ENCODE data around the gene SF3B5.

Gene SF3B5

GRCh38 chr6:144062786-144063185, 32.6 kb downstream of the SF3B5 start:
- Histone ChIP-seq H3K79me2 (ENCODE audit: control insufficient read depth, insufficient read depth, low read length) (no peaks in the 10 kb centered on the region), H3K56ac (ENCODE audit: low read length) (no peak overlapping the region), H2BK15ac (replicated peaks; ENCODE audit: low read depth) (no peak overlapping the region), H2AK5ac (ENCODE audit: low read length) (no peak overlapping the region), H3K4me2 (ENCODE audit: low read length) (no peak overlapping the region), H3K9ac (ENCODE audit: low read length) (no peak overlapping the region), H3K4me1 (ENCODE audit: control insufficient read depth, low read depth, low read length) (no peaks in the 10 kb centered on the region), H3K18ac (ENCODE audit: low read length) (no peak overlapping the region), H2BK120ac (ENCODE audit: low read depth, low read length) (no peak overlapping the region), H3K4me3 (ENCODE audit: low read length) (no peak overlapping the region), H3K27me3 (ENCODE audit: insufficient read depth, low read length, poor library complexity) (peaks cover 28% of the 10 kb centered on the region), H3K36me3 (ENCODE audit: control insufficient read depth, insufficient read depth, low read length) (no peaks in the 10 kb centered on the region), H3K4ac (ENCODE audit: low read depth, low read length) (no peak overlapping the region), H3K27ac (ENCODE audit: low read depth, low read length) (no peak overlapping the region), H4K5ac (ENCODE audit: low read length) (no peak overlapping the region), H3K23ac (ENCODE audit: low read length) (no peak overlapping the region), H4K8ac (ENCODE audit: low read depth, low read length) (no peak overlapping the region), H2BK5ac (ENCODE audit: low read length) (no peak overlapping the region), H3K79me1 (ENCODE audit: low read length) (no peaks in the 10 kb centered on the region)
- WGBS (ENCODE audit: extremely low coverage, insufficient coverage, low lambda C conversion rate) = no CpG with 5 or more reads among the region's 5 CpGs
- no peak for DNase-seq

- Histone ChIP-seq H3K23ac (ENCODE audit: low read length) (no peak overlapping the region), H3K36me3 (ENCODE audit: control insufficient read depth, insufficient read depth, low read length) (no peaks in the 10 kb centered on the region), H3K56ac (ENCODE audit: low read length) (no peak overlapping the region), H3K27ac (ENCODE audit: low read depth, low read length) (no peak overlapping the region), H3K79me1 (ENCODE audit: low read length) (no peaks in the 10 kb centered on the region), H4K8ac (ENCODE audit: low read depth, low read length) (no peak overlapping the region), H2BK15ac (replicated peaks; ENCODE audit: low read depth) (no peak overlapping the region), H3K4me1 (ENCODE audit: control insufficient read depth, low read depth, low read length) (no peaks in the 10 kb centered on the region), H2BK5ac (ENCODE audit: low read length) (no peak overlapping the region), H4K5ac (ENCODE audit: low read length) (no peak overlapping the region), H3K4me2 (ENCODE audit: low read length) (no peak overlapping the region), H3K18ac (ENCODE audit: low read length) (no peak overlapping the region), H2BK120ac (ENCODE audit: low read depth, low read length) (no peak overlapping the region), H3K4me3 (ENCODE audit: low read length) (no peak overlapping the region), H2AK5ac (ENCODE audit: low read length) (no peak overlapping the region), H3K27me3 (ENCODE audit: insufficient read depth, low read length, poor library complexity) (peaks cover 13% of the 10 kb centered on the region), H3K4ac (ENCODE audit: low read depth, low read length) (no peak overlapping the region), H3K9ac (ENCODE audit: low read length) (no peak overlapping the region), H3K79me2 (ENCODE audit: control insufficient read depth, insufficient read depth, low read length) (no peaks in the 10 kb centered on the region)
- no CpG with 5 or more reads among the region's 1 CpG for WGBS (ENCODE audit: extremely low coverage, insufficient coverage, low lambda C conversion rate)
- no peak for DNase-seq
Observed at GRCh38 chr6:144059139-144059538, 36.2 kb downstream of the SF3B5 start.

DNA sequence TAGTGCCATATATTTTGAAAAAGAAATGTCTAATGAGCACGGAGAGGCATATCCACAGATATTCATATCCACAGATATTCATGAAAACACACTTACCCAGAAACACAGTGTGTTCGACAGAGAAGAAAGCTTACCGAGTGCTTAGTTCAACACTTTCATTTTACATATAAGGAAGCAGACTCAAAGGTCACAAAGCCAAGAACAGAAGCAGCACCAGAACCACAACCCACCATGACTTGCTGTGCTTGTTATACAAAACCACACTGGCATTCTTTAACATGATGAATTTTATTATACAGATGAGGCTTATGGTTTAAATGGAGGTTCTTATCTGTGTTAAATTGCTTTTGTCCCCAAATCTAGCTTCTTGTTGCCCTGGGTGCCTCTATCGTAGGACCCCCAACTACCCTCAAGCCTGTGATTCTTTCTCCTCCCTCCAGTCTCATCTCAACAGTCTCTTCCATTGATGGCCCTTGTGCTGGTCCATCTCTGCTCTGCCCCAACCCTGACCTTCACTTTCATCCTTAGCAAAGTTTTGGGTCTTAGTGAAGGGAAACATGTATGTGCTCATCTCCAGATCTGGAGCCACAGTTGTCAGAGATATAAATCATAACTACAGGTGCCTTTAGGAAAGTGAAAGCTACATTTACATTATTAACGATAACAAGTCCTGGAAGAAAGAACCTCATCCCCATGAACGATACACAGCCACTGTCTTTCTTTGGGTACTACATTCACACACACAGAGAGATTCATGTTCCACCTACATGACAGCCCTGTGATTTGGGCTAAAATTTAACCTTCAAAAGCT, 40.0 kb downstream of the SF3B5 start:
- no peak overlapping the region for H3K4ac ChIP-seq (ENCODE audit: low read depth, low read length)
- H3K79me1 ChIP-seq (ENCODE audit: low read length) = no peaks in the 10 kb centered on the region
- H2BK120ac ChIP-seq (ENCODE audit: low read depth, low read length) = no peak overlapping the region
- no peak overlapping the region for H3K9ac ChIP-seq (ENCODE audit: low read length)
- no peaks in the 10 kb centered on the region for H3K4me1 ChIP-seq (ENCODE audit: control insufficient read depth, low read depth, low read length)
- no peak overlapping the region for H3K56ac ChIP-seq (ENCODE audit: low read length)
- no peak overlapping the region for H3K27ac ChIP-seq (ENCODE audit: low read depth, low read length)
- H4K8ac ChIP-seq (ENCODE audit: low read depth, low read length) = no peak overlapping the region
- no peak overlapping the region for H2BK15ac ChIP-seq (replicated peaks; ENCODE audit: low read depth)
- H3K79me2 ChIP-seq (ENCODE audit: control insufficient read depth, insufficient read depth, low read length) = no peaks in the 10 kb centered on the region
- no peak overlapping the region for H3K4me3 ChIP-seq (ENCODE audit: low read length)
- no peak overlapping the region for H2BK5ac ChIP-seq (ENCODE audit: low read length)
- DNase-seq = no peak
- no peaks in the 10 kb centered on the region for H3K36me3 ChIP-seq (ENCODE audit: control insufficient read depth, insufficient read depth, low read length)
- no peak overlapping the region for H3K18ac ChIP-seq (ENCODE audit: low read length)
- no peak overlapping the region for H2AK5ac ChIP-seq (ENCODE audit: low read length)
- H3K4me2 ChIP-seq (ENCODE audit: low read length) = no peak overlapping the region
- WGBS (ENCODE audit: extremely low coverage, insufficient coverage, low lambda C conversion rate) = no CpG with 5 or more reads among the region's 6 CpGs
- H3K27me3 ChIP-seq (ENCODE audit: insufficient read depth, low read length, poor library complexity) = no peaks in the 10 kb centered on the region
- H3K23ac ChIP-seq (ENCODE audit: low read length) = no peak overlapping the region
- H4K5ac ChIP-seq (ENCODE audit: low read length) = no peak overlapping the region

GRCh38 chr6:144053601-144054000, 41.8 kb downstream of the SF3B5 start:
- Histone ChIP-seq H3K27ac (ENCODE audit: low read depth, low read length) (no peak overlapping the region), H3K36me3 (ENCODE audit: control insufficient read depth, insufficient read depth, low read length) (no peaks in the 10 kb centered on the region), H3K27me3 (ENCODE audit: insufficient read depth, low read length, poor library complexity) (no peaks in the 10 kb centered on the region), H3K4ac (ENCODE audit: low read depth, low read length) (no peak overlapping the region), H2BK120ac (ENCODE audit: low read depth, low read length) (no peak overlapping the region), H4K8ac (ENCODE audit: low read depth, low read length) (no peak overlapping the region), H3K4me1 (ENCODE audit: control insufficient read depth, low read depth, low read length) (no peaks in the 10 kb centered on the region), H3K23ac (ENCODE audit: low read length) (no peak overlapping the region), H3K79me1 (ENCODE audit: low read length) (no peaks in the 10 kb centered on the region), H4K5ac (ENCODE audit: low read length) (no peak overlapping the region), H3K18ac (ENCODE audit: low read length) (no peak overlapping the region), H3K9ac (ENCODE audit: low read length) (no peak overlapping the region), H3K79me2 (ENCODE audit: control insufficient read depth, insufficient read depth, low read length) (no peaks in the 10 kb centered on the region), H3K4me3 (ENCODE audit: low read length) (no peak overlapping the region), H3K4me2 (ENCODE audit: low read length) (no peak overlapping the region), H2BK5ac (ENCODE audit: low read length) (no peak overlapping the region), H2BK15ac (replicated peaks; ENCODE audit: low read depth) (no peak overlapping the region), H3K56ac (ENCODE audit: low read length) (no peak overlapping the region), H2AK5ac (ENCODE audit: low read length) (no peak overlapping the region)
- WGBS (ENCODE audit: extremely low coverage, insufficient coverage, low lambda C conversion rate) = no CpG with 5 or more reads among the region's 3 CpGs
- DNase-seq = no peak

- Histone ChIP-seq H2BK5ac (ENCODE audit: low read length) (no peak overlapping the region), H4K5ac (ENCODE audit: low read length) (no peak overlapping the region), H3K27me3 (ENCODE audit: insufficient read depth, low read length, poor library complexity) (no peaks in the 10 kb centered on the region), H3K56ac (ENCODE audit: low read length) (no peak overlapping the region), H3K4me3 (ENCODE audit: low read length) (no peak overlapping the region), H3K4me1 (ENCODE audit: control insufficient read depth, low read depth, low read length) (no peaks in the 10 kb centered on the region), H3K36me3 (ENCODE audit: control insufficient read depth, insufficient read depth, low read length) (no peaks in the 10 kb centered on the region), H3K4me2 (ENCODE audit: low read length) (no peak overlapping the region), H2BK15ac (replicated peaks; ENCODE audit: low read depth) (no peak overlapping the region), H3K27ac (ENCODE audit: low read depth, low read length) (no peak overlapping the region), H3K23ac (ENCODE audit: low read length) (no peak overlapping the region), H3K79me1 (ENCODE audit: low read length) (no peaks in the 10 kb centered on the region), H2AK5ac (ENCODE audit: low read length) (no peak overlapping the region), H4K8ac (ENCODE audit: low read depth, low read length) (no peak overlapping the region), H3K4ac (ENCODE audit: low read depth, low read length) (no peak overlapping the region), H3K79me2 (ENCODE audit: control insufficient read depth, insufficient read depth, low read length) (no peaks in the 10 kb centered on the region), H2BK120ac (ENCODE audit: low read depth, low read length) (no peak overlapping the region), H3K18ac (ENCODE audit: low read length) (no peak overlapping the region), H3K9ac (ENCODE audit: low read length) (no peak overlapping the region)
- no peak for DNase-seq
Observed at GRCh38 chr6:144052488-144052887, 42.9 kb downstream of the SF3B5 start.

- Histone ChIP-seq H3K18ac (ENCODE audit: low read length) (no peak overlapping the region), H3K36me3 (ENCODE audit: control insufficient read depth, insufficient read depth, low read length) (no peaks in the 10 kb centered on the region), H4K8ac (ENCODE audit: low read depth, low read length) (no peak overlapping the region), H3K9ac (ENCODE audit: low read length) (no peak overlapping the region), H3K79me1 (ENCODE audit: low read length) (no peaks in the 10 kb centered on the region), H2AK5ac (ENCODE audit: low read length) (no peak overlapping the region), H2BK15ac (replicated peaks; ENCODE audit: low read depth) (no peak overlapping the region), H3K79me2 (ENCODE audit: control insufficient read depth, insufficient read depth, low read length) (no peaks in the 10 kb centered on the region), H3K4me2 (ENCODE audit: low read length) (no peak overlapping the region), H3K27ac (ENCODE audit: low read depth, low read length) (no peak overlapping the region), H3K27me3 (ENCODE audit: insufficient read depth, low read length, poor library complexity) (no peaks in the 10 kb centered on the region), H3K4me1 (ENCODE audit: control insufficient read depth, low read depth, low read length) (no peaks in the 10 kb centered on the region), H2BK120ac (ENCODE audit: low read depth, low read length) (no peak overlapping the region), H3K4me3 (ENCODE audit: low read length) (no peak overlapping the region), H4K5ac (ENCODE audit: low read length) (no peak overlapping the region), H3K4ac (ENCODE audit: low read depth, low read length) (no peak overlapping the region), H3K56ac (ENCODE audit: low read length) (no peak overlapping the region), H3K23ac (ENCODE audit: low read length) (no peak overlapping the region), H2BK5ac (ENCODE audit: low read length) (no peak overlapping the region)
- WGBS (ENCODE audit: extremely low coverage, insufficient coverage, low lambda C conversion rate) = no CpG with 5 or more reads among the region's 1 CpG
- DNase-seq = no peak
Observed at GRCh38 chr6:144049386-144049785, 46.0 kb downstream of the SF3B5 start.
